GM23248 (cell line): ENCODE results near the gene SERPINB1.

Experiments
- EZH2 ChIP-seq: fragments of 200-600 bp; sonication (generic); IDR thresholded peaks from 2 replicates; pipeline ENCODE4 v1.6.1; 2018; ENCODE audit warnings: antibody characterized with exemption, mild to moderate bottlenecking; ENCODE audit not compliant: insufficient read depth, poor library complexity, severe bottlenecking
- EZH2phosphoT487 ChIP-seq: fragments of 200-600 bp; sonication (generic); IDR thresholded peaks from 2 replicates; pipeline ENCODE4 v1.6.1; 2018; ENCODE audit warnings: antibody characterized with exemption, moderate library complexity, mild to moderate bottlenecking, low read depth; ENCODE audit not compliant: insufficient read depth

DNA sequence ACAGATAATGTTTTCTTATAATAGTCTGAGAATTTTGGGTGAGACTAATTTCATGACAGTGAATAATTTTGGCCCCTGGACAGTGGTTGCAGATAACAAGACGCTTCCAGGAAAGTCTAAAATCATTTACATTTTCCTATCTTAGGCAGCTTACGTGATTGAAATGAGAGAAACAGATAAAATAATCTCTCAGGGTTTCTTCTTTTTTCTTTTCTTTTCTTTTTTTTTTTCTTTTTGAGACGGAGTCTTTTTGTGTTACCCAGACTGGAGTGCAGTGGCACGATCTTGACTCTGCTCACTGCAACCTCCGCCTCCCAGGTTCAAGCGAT is 4.2 kb upstream of the SERPINB1 start:
- no peak for TF ChIP-seq EZH2phosphoT487
- no peak for TF ChIP-seq EZH2
